Lower leg skin (tissue), 4 donors: ENCODE results near the gene KCNK7. TPM values are rescaled to one million over a fixed set of nuclear protein-coding genes. Genes with fewer than 3 reads are reported as not detected.
"Not testable (repeated sequence)": the region's sequence is repeated elsewhere in the genome, so short reads cannot be mapped to it uniquely, and the experiment has no call there.

Experiments used
- DNase-seq, 2 donors: peaks; one replicate each; pipeline ENCODE4 v3.0.0-alpha.2; 2019; ENCODE audit warnings: low spot score in 2 of 2
- H3K4me3 ChIP-seq: fragments of 200-600 bp; sonication (generic); 2 replicates; pipeline ENCODE4 v1.5.1; 2017; ENCODE audit warnings: mild to moderate bottlenecking, low read depth; ENCODE audit not compliant: poor library complexity, severe bottlenecking
- POLR2A ChIP-seq, 2 donors: fragments of 450-650 bp; IDR thresholded peaks; one replicate each; pipeline ENCODE4 v1.6.1; 2016 to 2017; ENCODE audit warnings: antibody characterized with exemption in 2 of 2, mild to moderate bottlenecking in 1 of 2, moderate library complexity in 1 of 2
- WGBS, 2 donors: methylation state at CpG; one replicate each; pipeline ENCODE4 v1.1.5; 2018; 5-methylcytosine and 5-hydroxymethylcytosine counted together
- intact Hi-C: fragments of 100-400 bp; cut with DNase I; formaldehyde crosslinking; loops from one replicate; pipeline ENCODE4 v1.15.0; 2023; ENCODE audit warnings: low total_unique reads
- total RNA-seq, 4 donors: library from RNA; depleted of rRNA; stranded (reverse); fragments of >200 nt; gene quantifications; one replicate each; pipeline ENCODE4 v1.1.0, GENCODE V29; 2016
- TF ChIP-seq, protein P1 (sequence below), 3 donors: fragments of 450-650 bp; IDR thresholded peaks; one replicate each; pipeline ENCODE4 v1.5.1; 2016; ENCODE audit warnings: antibody characterized with exemption in 3 of 3, mild to moderate bottlenecking in 3 of 3, moderate library complexity in 2 of 3

KCNK7 gene
- total RNA-seq, 4 donors from 2014 or later: 168 to 197 (median 184) TPM

DNA sequence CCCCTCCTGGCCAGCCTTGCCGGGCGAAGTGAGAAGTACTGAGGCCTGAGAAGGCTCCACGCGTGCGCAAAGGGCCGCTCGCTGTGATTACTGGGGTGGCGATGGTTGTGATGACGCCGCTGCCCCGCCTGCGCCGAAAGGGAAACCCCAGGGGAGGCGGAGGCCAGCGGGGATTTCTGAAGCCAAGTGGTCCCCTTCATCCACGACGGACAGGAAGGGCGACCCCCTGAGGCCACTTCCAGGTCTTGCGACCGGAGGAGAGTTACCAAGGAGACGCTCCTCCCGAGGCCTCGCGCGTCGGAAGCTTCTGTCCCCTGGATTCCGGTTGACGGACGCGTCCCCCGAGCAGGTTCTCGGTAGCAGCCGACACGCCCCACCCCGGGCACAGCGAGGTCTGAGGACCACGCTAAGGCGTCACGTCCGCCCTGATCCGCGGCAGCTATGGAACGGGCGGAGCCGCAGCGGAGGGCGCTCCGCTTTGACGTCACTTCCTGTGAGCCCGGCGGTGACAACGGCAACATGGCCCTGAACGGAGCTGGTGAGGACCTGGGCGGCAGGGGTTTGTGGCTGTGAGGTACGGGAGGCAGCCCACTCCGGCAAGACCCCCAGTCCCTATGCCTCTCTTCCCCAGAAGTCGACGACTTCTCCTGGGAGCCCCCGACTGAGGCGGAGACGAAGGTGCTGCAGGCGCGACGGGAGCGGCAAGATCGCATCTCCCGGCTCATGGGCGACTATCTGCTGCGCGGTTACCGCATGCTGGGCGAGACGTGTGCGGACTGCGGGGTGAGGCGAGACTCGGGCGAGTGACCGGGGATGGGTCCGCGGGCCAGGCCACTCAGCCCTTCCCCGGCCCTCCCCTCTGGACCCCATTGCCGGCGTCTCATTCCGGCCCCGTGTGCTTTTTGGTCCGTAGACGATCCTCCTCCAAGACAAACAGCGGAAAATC lies 25.4 kb downstream of the KCNK7 start, which contains the start of gene ZNRD2:
Gene ZNRD2, plus strand, starts transcription at position 505 of the 946 bp plus-strand sequence. Its CDS starts 15 bp downstream, at position 520.
- intact Hi-C loops: no loop called here
- DNase-seq: peak; percentile 95 to 99
- WGBS, 2 donors: 1% methylated on average over 32 to 50 of the region's 89 CpGs
- no peak for TF ChIP-seq POLR2A (IDR thresholded peaks at IDR 0.05)
- TF ChIP-seq, protein P1, sequence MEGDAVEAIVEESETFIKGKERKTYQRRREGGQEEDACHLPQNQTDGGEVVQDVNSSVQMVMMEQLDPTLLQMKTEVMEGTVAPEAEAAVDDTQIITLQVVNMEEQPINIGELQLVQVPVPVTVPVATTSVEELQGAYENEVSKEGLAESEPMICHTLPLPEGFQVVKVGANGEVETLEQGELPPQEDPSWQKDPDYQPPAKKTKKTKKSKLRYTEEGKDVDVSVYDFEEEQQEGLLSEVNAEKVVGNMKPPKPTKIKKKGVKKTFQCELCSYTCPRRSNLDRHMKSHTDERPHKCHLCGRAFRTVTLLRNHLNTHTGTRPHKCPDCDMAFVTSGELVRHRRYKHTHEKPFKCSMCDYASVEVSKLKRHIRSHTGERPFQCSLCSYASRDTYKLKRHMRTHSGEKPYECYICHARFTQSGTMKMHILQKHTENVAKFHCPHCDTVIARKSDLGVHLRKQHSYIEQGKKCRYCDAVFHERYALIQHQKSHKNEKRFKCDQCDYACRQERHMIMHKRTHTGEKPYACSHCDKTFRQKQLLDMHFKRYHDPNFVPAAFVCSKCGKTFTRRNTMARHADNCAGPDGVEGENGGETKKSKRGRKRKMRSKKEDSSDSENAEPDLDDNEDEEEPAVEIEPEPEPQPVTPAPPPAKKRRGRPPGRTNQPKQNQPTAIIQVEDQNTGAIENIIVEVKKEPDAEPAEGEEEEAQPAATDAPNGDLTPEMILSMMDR (IDR thresholded peaks at IDR 0.05): no peak
- H3K4me3 ChIP-seq: peak within 1 kb of the TSS; percentile 80

DNA sequence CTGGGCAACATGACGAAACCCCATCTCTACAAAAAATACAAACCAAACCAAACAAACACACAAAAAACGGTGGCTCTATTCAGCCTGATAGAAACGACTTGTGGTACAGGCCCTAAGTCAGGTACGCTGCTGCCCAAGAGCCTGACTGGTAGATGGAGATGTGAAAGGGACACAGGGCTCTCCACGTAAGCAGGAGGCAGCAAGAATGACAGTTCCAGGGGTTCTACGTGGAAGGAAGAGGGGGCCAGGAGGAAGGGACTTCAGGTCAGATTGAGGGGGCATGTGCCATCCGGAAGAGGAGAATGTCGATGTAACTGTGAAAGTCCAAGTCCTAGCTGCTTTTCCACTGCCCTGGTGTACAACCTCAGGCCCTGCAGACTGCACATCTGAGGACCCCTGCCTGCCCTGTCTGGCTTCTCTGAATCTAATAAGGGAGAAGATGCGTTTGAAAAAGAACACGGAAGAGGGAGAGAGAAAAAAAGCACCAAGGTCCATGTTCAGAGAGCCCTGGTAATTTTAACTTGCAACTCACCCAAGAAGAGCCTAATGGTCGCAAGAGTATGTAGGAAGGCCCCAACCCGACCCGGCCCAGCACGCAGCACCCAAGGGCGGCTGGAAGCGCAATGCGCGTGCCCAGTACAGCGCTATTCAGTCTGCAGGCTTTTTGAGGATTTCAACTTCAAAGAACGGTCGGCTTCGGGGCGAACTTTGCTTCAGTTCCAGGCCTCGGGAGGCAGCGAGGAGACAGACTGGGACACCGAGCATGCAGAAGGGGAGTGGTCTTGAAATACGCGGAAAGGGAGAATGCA lies 26.2 kb downstream of the KCNK7 start:
- 8% methylated on average over 28 of the region's 28 CpGs for WGBS, 2 donors
- intact Hi-C loops: no loop called here
- H3K4me3 ChIP-seq: peak overlapping the region; percentile 80
- DNase-seq: no peak
- TF ChIP-seq, protein P1 (IDR thresholded peaks at IDR 0.05): no peak
- TF ChIP-seq POLR2A (IDR thresholded peaks at IDR 0.05): no peak

DNA sequence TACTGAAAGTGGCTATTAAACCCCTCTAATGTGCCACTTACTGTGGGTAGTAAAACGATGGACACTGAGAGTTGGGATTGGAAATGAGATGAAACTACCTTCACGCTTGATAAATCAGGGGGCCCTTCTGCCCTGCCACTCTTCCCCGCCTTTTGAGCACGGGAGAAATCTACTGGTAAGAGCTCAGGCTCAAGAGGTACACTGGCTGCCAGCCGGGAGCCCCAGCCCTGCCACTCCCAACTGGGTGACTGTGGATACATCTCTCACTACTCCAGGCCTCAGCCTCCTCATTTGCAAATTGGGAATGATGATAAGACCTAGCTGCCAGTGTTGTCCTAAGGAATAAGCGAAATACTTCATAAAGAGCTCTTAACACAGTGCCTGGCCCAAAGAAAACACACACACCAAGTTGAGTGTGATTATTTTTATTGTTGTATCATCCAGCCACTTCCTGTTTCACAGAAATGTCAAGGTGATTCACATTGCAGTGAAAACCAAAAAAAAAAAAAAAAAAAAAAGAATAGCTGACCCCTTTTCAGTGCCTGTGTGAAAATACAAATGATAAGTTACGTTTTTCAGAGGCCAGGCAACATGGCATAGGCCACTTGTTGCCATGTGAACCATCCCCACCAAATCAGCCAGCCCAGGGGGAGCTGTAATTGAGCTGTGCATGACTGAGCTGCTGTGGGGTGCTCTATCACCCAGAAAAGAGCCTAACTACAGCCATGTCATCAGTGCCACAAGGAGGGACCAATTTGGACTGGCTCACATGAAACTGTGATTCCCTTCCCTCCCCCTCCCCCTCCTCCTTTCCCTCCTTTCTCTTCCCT lies 29.8 kb downstream of the KCNK7 start:
- intact Hi-C loops: no loop called here
- no peak for DNase-seq
- 77 to 79% methylated on average over 7 of the region's 7 CpGs for WGBS, 2 donors
- H3K4me3 ChIP-seq: no peak overlapping the region
- TF ChIP-seq, protein P1 (IDR thresholded peaks at IDR 0.05): no peak
- TF ChIP-seq POLR2A (IDR thresholded peaks at IDR 0.05): no peak

DNA sequence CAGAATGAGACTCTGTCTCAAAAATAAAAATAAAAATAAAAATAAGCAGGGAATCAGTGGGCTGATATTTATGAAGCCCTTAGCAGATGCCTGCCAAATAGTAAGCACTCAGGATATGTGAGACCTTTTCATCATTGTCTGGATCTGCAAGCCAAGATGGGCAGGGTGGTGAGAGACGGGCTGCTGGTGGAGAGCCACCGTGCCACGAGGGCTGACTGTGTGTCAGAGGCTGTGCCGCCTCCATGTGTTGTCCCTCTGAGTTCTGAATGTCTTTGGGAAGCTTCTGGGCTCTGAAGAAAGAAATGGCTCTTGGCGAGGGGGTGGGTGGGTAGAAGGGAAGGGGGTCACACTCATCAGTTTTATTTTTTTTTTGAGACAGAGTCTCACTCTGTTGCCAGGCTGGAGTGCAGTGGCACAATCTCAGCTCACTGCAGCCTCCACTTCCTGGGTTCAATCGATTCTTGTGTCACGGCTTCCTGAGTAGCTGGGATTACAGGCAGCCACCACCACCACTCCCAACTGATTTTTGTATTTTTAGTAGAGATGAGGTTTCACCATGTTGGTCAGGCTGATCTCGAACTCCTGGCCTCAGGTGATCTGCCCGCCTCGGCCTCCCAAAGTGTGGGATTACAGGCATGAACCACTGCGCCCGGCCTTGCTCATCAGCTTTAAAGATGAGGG lies 30.6 kb downstream of the KCNK7 start:
- intact Hi-C loops, DNase-seq, H3K4me3 ChIP-seq: not testable (repeated sequence)
- WGBS, 2 donors: 90 to 93% methylated on average over 12 of the region's 12 CpGs

DNA sequence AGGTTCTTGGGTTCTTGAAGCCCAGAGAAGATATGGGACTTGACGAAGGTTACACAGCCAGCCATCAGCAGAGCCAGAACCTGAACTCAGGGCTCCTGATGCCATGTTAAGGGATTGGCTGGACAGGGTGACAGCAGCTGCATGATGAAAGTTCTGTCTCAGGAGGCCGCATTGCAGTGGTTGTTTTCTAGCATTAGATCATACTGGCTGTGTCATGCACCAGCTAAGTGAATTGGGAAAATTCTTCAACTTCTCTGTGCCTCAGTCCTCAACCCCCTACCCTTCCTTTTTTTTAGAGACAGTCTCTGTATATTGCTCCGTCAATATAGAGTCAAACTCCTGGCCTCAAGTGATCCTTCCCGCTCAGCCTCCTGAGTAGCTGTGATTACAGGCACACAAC lies 32.0 kb downstream of the KCNK7 start:
- 98 to 99% methylated on average over 4 of the region's 4 CpGs for WGBS, 2 donors
- TF ChIP-seq, protein P1 (IDR thresholded peaks at IDR 0.05): no peak
- intact Hi-C loops: no loop called here
- DNase-seq: no peak
- H3K4me3 ChIP-seq: no peak overlapping the region
